ENCODE results near the gene ATG4A. TPM values are rescaled to one million over a fixed set of nuclear protein-coding genes. Genes with fewer than 3 reads are reported as not detected.

The ATG4A gene
- total and polyA plus RNA-seq, 2 of the 8 experiments (the other 6 are each of a cell fraction or from before 2014, with no cell fraction given): 1.2 to 2.0 TPM

- 88% methylated on average over 3 of the region's 4 CpGs; no CpG with 5 or more reads in 1 of the 2 experiments for WGBS, 2 experiments (ENCODE audit: extremely low coverage in 1 of 2, insufficient coverage in 1 of 2, insufficient read length in 1 of 2, insufficient replicate concordance in 2 of 2, low coverage in 1 of 2, low lambda C conversion rate in 2 of 2, missing lambda C conversion rate in 1 of 2)
- TF ChIP-seq SAP30 (IDR thresholded peaks at IDR 0.05; ENCODE audit: insufficient read depth, insufficient replicate concordance, low read length) (no peak), KDM5A (IDR thresholded peaks at IDR 0.05; ENCODE audit: low read length) (no peak), SP1 (IDR thresholded peaks at IDR 0.05; ENCODE audit: low read depth, low read length) (no peak), MAX (IDR thresholded peaks at IDR 0.05) (no peak), SIRT6 (IDR thresholded peaks at IDR 0.05; ENCODE audit: low read length) (no peak), EZH2 (IDR thresholded peaks at IDR 0.05; ENCODE audit: low read depth, low read length, severe bottlenecking) (no peak), ATF3 (IDR thresholded peaks at IDR 0.05; ENCODE audit: insufficient read depth, low read depth, low read length) (no peak), E2F6 (IDR thresholded peaks at IDR 0.05) (no peak), TEAD4 (IDR thresholded peaks at IDR 0.05; ENCODE audit: low read depth, low read length) (no peak), KDM1A (IDR thresholded peaks at IDR 0.05; ENCODE audit: borderline replicate concordance, low read length) (no peak), HDAC6 (IDR thresholded peaks at IDR 0.05; ENCODE audit: low read depth, low read length) (no peak), NRF1 (IDR thresholded peaks at IDR 0.05; ENCODE audit: low read depth, low read length) (no peak)
- FAIRE-seq: no peak
- no peak overlapping the region for H3K56ac ChIP-seq (replicated peaks; ENCODE audit: insufficient read length, low read depth, low read length)
- H3K4ac ChIP-seq (replicated peaks; ENCODE audit: insufficient read length, low read depth, low read length): no peak overlapping the region
- no peak overlapping the region for H3K27ac ChIP-seq (ENCODE audit: low read depth, low read length)
- no peaks in the 10 kb centered on the region for H3K79me2 ChIP-seq (ENCODE audit: control insufficient read depth in 1 of 2, insufficient read depth in 2 of 2, low read length in 2 of 2)
- no peaks in the 10 kb centered on the region for H3K27me3 ChIP-seq (replicated peaks in 1 of 4; ENCODE audit: control insufficient read depth in 3 of 4, extremely low read depth in 1 of 4, insufficient read depth in 3 of 4, low read length in 3 of 4)
- H2BK15ac ChIP-seq (ENCODE audit: low read length): no peak overlapping the region
- POLR2A ChIA-PET (ENCODE audit: partially characterized antibody): no interaction called here
- no peak overlapping the region; the same call in 1 of the 2 replicates for H4K8ac ChIP-seq (ENCODE audit: extremely low read depth, insufficient read depth, low read length)
- H3K36me3 ChIP-seq (ENCODE audit: control insufficient read depth in 2 of 4, insufficient read depth in 4 of 4, low read length in 3 of 4): no peaks in the 10 kb centered on the region
- no peaks in the 10 kb centered on the region for H3K23me2 ChIP-seq (ENCODE audit: low read depth, low read length)
- no peaks in the 10 kb centered on the region for H3K9me3 ChIP-seq (ENCODE audit: insufficient read depth in 2 of 2, low read depth in 1 of 2, low read length in 1 of 2)
- no peak overlapping the region for H3K4me2 ChIP-seq (ENCODE audit: insufficient read depth in 1 of 2, low read depth in 2 of 2, low read length in 2 of 2)
- CTCF ChIA-PET (ENCODE audit: partially characterized antibody): interaction anchor here (2.2 kb wide), 1 partner anchor 8 kb away, joined by 6 read pairs; no protein-coding TSS in a partner anchor
- no peak overlapping the region for H2BK12ac ChIP-seq (ENCODE audit: low read depth, low read length)
- no peak overlapping the region for H3K23ac ChIP-seq (ENCODE audit: insufficient read length)
- no peak overlapping the region for H2AK5ac ChIP-seq (ENCODE audit: low read depth, low read length)
- DNase-seq (ENCODE audit: low read depth in 1 of 2, low spot score in 2 of 2): no peak
- H3K4me1 ChIP-seq (replicated peaks in 1 of 4; ENCODE audit: control insufficient read depth in 3 of 4, insufficient read depth in 4 of 4, low read length in 3 of 4): no peaks in the 10 kb centered on the region
- no peak overlapping the region for H2BK120ac ChIP-seq (replicated peaks; ENCODE audit: low read depth, low read length)
- no peaks in the 10 kb centered on the region for H3K79me1 ChIP-seq (ENCODE audit: low read depth, low read length)
- no peak overlapping the region for H3K14ac ChIP-seq (ENCODE audit: insufficient read length)
- H3K9ac ChIP-seq (replicated peaks in 1 of 4; ENCODE audit: extremely low read depth in 1 of 4, low read depth in 3 of 4, low read length in 3 of 4): no peak overlapping the region
- no peak overlapping the region for H2BK20ac ChIP-seq (ENCODE audit: low read length)
- H2AFZ ChIP-seq (ENCODE audit: low read length): no peak overlapping the region
- no peak overlapping the region for H2BK5ac ChIP-seq (ENCODE audit: low read depth, low read length)
- no peak overlapping the region for H3K18ac ChIP-seq (ENCODE audit: extremely low read depth, low read length)
- no peak overlapping the region for H4K5ac ChIP-seq (ENCODE audit: insufficient read length, low read depth, low read length)
- H4K20me1 ChIP-seq (replicated peaks in 1 of 2; ENCODE audit: control insufficient read depth in 1 of 2, insufficient read depth in 2 of 2, low read length in 2 of 2): no peaks in the 10 kb centered on the region
- no peak overlapping the region for H4K91ac ChIP-seq (replicated peaks; ENCODE audit: insufficient read length, low read length)
- no peak overlapping the region for H3K4me3 ChIP-seq (ENCODE audit: extremely low read depth in 1 of 4, insufficient read depth in 2 of 4, low read depth in 3 of 4, low read length in 4 of 4)
These were observed 70.7 kb downstream of the ATG4A start for GRCh38 chrX:108162265-108162664.

All from H1 (cell line).